H1 (cell line): ENCODE results near the gene PIP5K1B. TPM values are rescaled to one million over a fixed set of nuclear protein-coding genes. Genes with fewer than 3 reads are reported as not detected.

Experiments
- POLR2AphosphoS5 ChIP-seq: IDR thresholded peaks from 2 replicates; pipeline ENCODE4 v1.6.1; 2011; ENCODE audit warnings: low read depth, low read length
- RBBP5 ChIP-seq: IDR thresholded peaks from 2 replicates; pipeline ENCODE4 v1.7.1; 2012; ENCODE audit warnings: low read depth, mild to moderate bottlenecking, inconsistent platforms, low read length, moderate library complexity, borderline replicate concordance
- SP4 ChIP-seq: IDR thresholded peaks from 2 replicates; pipeline ENCODE4 v1.6.1; 2012; ENCODE audit warnings: low read length, inconsistent platforms
- polyA plus RNA-seq, 7 experiments: library from polyadenylated mRNA; depleted of rRNA in 3 of 7; stranded (reverse) in 5 of 7; unstranded in 2 of 7; fragments of >200 nt in 5 of 7; fragments of 200-250 nt in 2 of 7; gene quantifications; 1 replicate in 5 of 7; 2 replicates in 1 of 7; 4 replicates in 1 of 7; pipeline versions ENCODE4 v1.2.1 to v1.2.3, GENCODE V29; 2011 to 2013; ENCODE audit warnings: missing spikeins in 2 of 7, mixed read lengths in 2 of 7
- total RNA-seq: library from RNA; stranded (reverse); fragmentation: NEBNext Ultra II Directional; extraction: Animal tissue kit (Norgen Biotek cat#: 25700); gene quantifications from 2 replicates; pipeline ENCODE4 v1.2.1, GENCODE V29; 2021
- TF ChIP-seq, protein P1 (sequence below): IDR thresholded peaks from 2 replicates; pipeline ENCODE4 v1.6.1; 2011; ENCODE audit warnings: low read length, improper control_type of control experiment

The PIP5K1B gene
- total and polyA plus RNA-seq, 2 of the 8 experiments (the other 6 are each of a cell fraction or from before 2014, with no cell fraction given), result 4.7 to 7.7 TPM

GRCh38 chr9:69047371-69047770 is 342.3 kb downstream of the PIP5K1B start (continued):
- TF ChIP-seq RBBP5 (no peak), SP4 (no peak), POLR2AphosphoS5 (no peak)
- TF ChIP-seq, protein P1, sequence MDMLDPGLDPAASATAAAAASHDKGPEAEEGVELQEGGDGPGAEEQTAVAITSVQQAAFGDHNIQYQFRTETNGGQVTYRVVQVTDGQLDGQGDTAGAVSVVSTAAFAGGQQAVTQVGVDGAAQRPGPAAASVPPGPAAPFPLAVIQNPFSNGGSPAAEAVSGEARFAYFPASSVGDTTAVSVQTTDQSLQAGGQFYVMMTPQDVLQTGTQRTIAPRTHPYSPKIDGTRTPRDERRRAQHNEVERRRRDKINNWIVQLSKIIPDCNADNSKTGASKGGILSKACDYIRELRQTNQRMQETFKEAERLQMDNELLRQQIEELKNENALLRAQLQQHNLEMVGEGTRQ, result no peak
